T-helper 22 cell (primary cell): ENCODE data around the gene FAM229A.
A peak's percentile ranks its signal among the peaks of the same experiment; 100 is the strongest.
"Not testable (repeated sequence)": the region's sequence is repeated elsewhere in the genome, so short reads cannot be mapped to it uniquely, and the experiment has no call there.

Experiments used
- DNase-seq: peaks from one replicate; pipeline ENCODE4 v3.0.0-alpha.2; 2020; ENCODE audit warnings: low read depth

Gene FAM229A

GRCh38 chr1:32377541-32378220 is 15.4 kb upstream of the FAM229A start:
- DNase-seq, result no peak

GRCh38 chr1:32376199-32376598 is 13.9 kb upstream of the FAM229A start:
- DNase-seq, result no peak

GRCh38 chr1:32373996-32374592 is 11.8 kb upstream of the FAM229A start:
- DNase-seq, result no peak

- DNase-seq, result peak; percentile 57
Observed at GRCh38 chr1:32372149-32372756, 10.0 kb upstream of the FAM229A start.

- no peak for DNase-seq
Observed at GRCh38 chr1:32367912-32368635, 5.8 kb upstream of the FAM229A start.

GRCh38 chr1:32365445-32365844 is 3.2 kb upstream of the FAM229A start:
- no peak for DNase-seq

GRCh38 chr1:32364836-32365235 is 2.6 kb upstream of the FAM229A start:
- DNase-seq, result no peak

GRCh38 chr1:32363713-32364112 is 1.4 kb upstream of the FAM229A start:
- no peak for DNase-seq

- DNase-seq, result no peak
Observed at GRCh38 chr1:32361674-32362473, 411 bp downstream of the FAM229A start.

GRCh38 chr1:32361308-32361673 is 994 bp downstream of the FAM229A start:
- DNase-seq, result no peak

- DNase-seq, result no peak
Observed at GRCh38 chr1:32358435-32358834, 3.9 kb downstream of the FAM229A start.

- no peak for DNase-seq
Observed at GRCh38 chr1:32357614-32358013, 4.7 kb downstream of the FAM229A start.

GRCh38 chr1:32356478-32356877 is 5.8 kb downstream of the FAM229A start:
- DNase-seq, result no peak

- not testable (repeated sequence) for DNase-seq
Observed at GRCh38 chr1:32355778-32356177, 6.5 kb downstream of the FAM229A start.

GRCh38 chr1:32353886-32354570 is 8.3 kb downstream of the FAM229A start:
- no peak for DNase-seq

- DNase-seq, result no peak
Observed at GRCh38 chr1:32353431-32353830, 8.9 kb downstream of the FAM229A start.

- DNase-seq, result no peak
Observed at GRCh38 chr1:32352831-32353383, 9.4 kb downstream of the FAM229A start.

GRCh38 chr1:32352239-32352745 is 10.0 kb downstream of the FAM229A start:
- DNase-seq, result no peak

GRCh38 chr1:32351399-32352238 is 10.7 kb downstream of the FAM229A start:
- DNase-seq, result peak; percentile 90

GRCh38 chr1:32350785-32351398 is 11.4 kb downstream of the FAM229A start:
- no peak for DNase-seq
